Measurements from ENCODE around the gene LRRTM3.

Gene LRRTM3

GRCh38 chr10:66931340-66931948 is 5.6 kb downstream of the LRRTM3 start:
- Histone ChIP-seq H3K9ac (ENCODE audit: low read depth in 1 of 2, low read length in 2 of 2) (no peak overlapping the region), H3K36me3 (ENCODE audit: control insufficient read depth in 1 of 2, insufficient read depth in 2 of 2, low read length in 2 of 2) (no peaks in the 10 kb centered on the region), H3K27ac (ENCODE audit: low read depth, low read length) (no peak overlapping the region), H3K4me3 (ENCODE audit: low read depth in 1 of 2, low read length in 2 of 2) (no peak overlapping the region), H3K27me3 (ENCODE audit: control insufficient read depth in 1 of 2, insufficient read depth in 2 of 2, low read length in 2 of 2) (peaks cover 23 to 31% of the 10 kb centered on the region in 2 donors), H3K4me1 (ENCODE audit: control insufficient read depth in 1 of 2, insufficient read depth in 2 of 2, low read length in 2 of 2) (no peaks in the 10 kb centered on the region), H3K9me3 (ENCODE audit: control insufficient read depth in 1 of 2, low read length in 2 of 2) (no peaks in the 10 kb centered on the region)

GRCh38 chr10:66931949-66932343 is 6.1 kb downstream of the LRRTM3 start:
- Histone ChIP-seq H3K27me3 (ENCODE audit: control insufficient read depth in 1 of 2, insufficient read depth in 2 of 2, low read length in 2 of 2) (peaks cover 20 to 28% of the 10 kb centered on the region in 2 donors), H3K9me3 (ENCODE audit: control insufficient read depth in 1 of 2, low read length in 2 of 2) (no peaks in the 10 kb centered on the region), H3K36me3 (ENCODE audit: control insufficient read depth in 1 of 2, insufficient read depth in 2 of 2, low read length in 2 of 2) (no peaks in the 10 kb centered on the region), H3K9ac (ENCODE audit: low read depth in 1 of 2, low read length in 2 of 2) (no peak overlapping the region), H3K27ac (ENCODE audit: low read depth, low read length) (no peak overlapping the region), H3K4me3 (ENCODE audit: low read depth in 1 of 2, low read length in 2 of 2) (no peak overlapping the region), H3K4me1 (ENCODE audit: control insufficient read depth in 1 of 2, insufficient read depth in 2 of 2, low read length in 2 of 2) (no peaks in the 10 kb centered on the region)

- no peaks in the 10 kb centered on the region for H3K9me3 ChIP-seq (ENCODE audit: control insufficient read depth in 1 of 2, low read length in 2 of 2)
- H3K9ac ChIP-seq (ENCODE audit: low read depth in 1 of 2, low read length in 2 of 2) = no peak overlapping the region
- H3K4me3 ChIP-seq (ENCODE audit: low read depth in 1 of 2, low read length in 2 of 2) = no peak overlapping the region
- H3K4me1 ChIP-seq (ENCODE audit: control insufficient read depth in 1 of 2, insufficient read depth in 2 of 2, low read length in 2 of 2) = no peaks in the 10 kb centered on the region
- H3K36me3 ChIP-seq (ENCODE audit: control insufficient read depth in 1 of 2, insufficient read depth in 2 of 2, low read length in 2 of 2) = no peaks in the 10 kb centered on the region
- no peak overlapping the region for H3K27ac ChIP-seq (ENCODE audit: low read depth, low read length)
- peaks cover 0 to under 1% of the 10 kb centered on the region in 2 donors for H3K27me3 ChIP-seq (ENCODE audit: control insufficient read depth in 1 of 2, insufficient read depth in 2 of 2, low read length in 2 of 2)
These were observed 8.9 kb downstream of the LRRTM3 start for GRCh38 chr10:66934711-66935110.

- Histone ChIP-seq H3K4me1 (ENCODE audit: control insufficient read depth in 1 of 2, insufficient read depth in 2 of 2, low read length in 2 of 2) (no peaks in the 10 kb centered on the region), H3K9ac (ENCODE audit: low read depth in 1 of 2, low read length in 2 of 2) (no peak overlapping the region), H3K9me3 (ENCODE audit: control insufficient read depth in 1 of 2, low read length in 2 of 2) (no peaks in the 10 kb centered on the region), H3K36me3 (ENCODE audit: control insufficient read depth in 1 of 2, insufficient read depth in 2 of 2, low read length in 2 of 2) (no peaks in the 10 kb centered on the region), H3K4me3 (ENCODE audit: low read depth in 1 of 2, low read length in 2 of 2) (no peak overlapping the region), H3K27ac (ENCODE audit: low read depth, low read length) (no peak overlapping the region), H3K27me3 (ENCODE audit: control insufficient read depth in 1 of 2, insufficient read depth in 2 of 2, low read length in 2 of 2) (no peaks in the 10 kb centered on the region)
These were observed 15.1 kb downstream of the LRRTM3 start for GRCh38 chr10:66940965-66941364.

GRCh38 chr10:66941491-66941890 is 15.7 kb downstream of the LRRTM3 start:
- Histone ChIP-seq H3K27ac (ENCODE audit: low read depth, low read length) (no peak overlapping the region), H3K9ac (ENCODE audit: low read depth in 1 of 2, low read length in 2 of 2) (no peak overlapping the region), H3K36me3 (ENCODE audit: control insufficient read depth in 1 of 2, insufficient read depth in 2 of 2, low read length in 2 of 2) (no peaks in the 10 kb centered on the region), H3K27me3 (ENCODE audit: control insufficient read depth in 1 of 2, insufficient read depth in 2 of 2, low read length in 2 of 2) (no peaks in the 10 kb centered on the region), H3K4me3 (ENCODE audit: low read depth in 1 of 2, low read length in 2 of 2) (no peak overlapping the region), H3K9me3 (ENCODE audit: control insufficient read depth in 1 of 2, low read length in 2 of 2) (no peaks in the 10 kb centered on the region), H3K4me1 (ENCODE audit: control insufficient read depth in 1 of 2, insufficient read depth in 2 of 2, low read length in 2 of 2) (no peaks in the 10 kb centered on the region)

- H3K4me3 ChIP-seq (ENCODE audit: low read depth in 1 of 2, low read length in 2 of 2) = no peak overlapping the region
- no peaks in the 10 kb centered on the region for H3K36me3 ChIP-seq (ENCODE audit: control insufficient read depth in 1 of 2, insufficient read depth in 2 of 2, low read length in 2 of 2)
- H3K27ac ChIP-seq (ENCODE audit: low read depth, low read length) = no peak overlapping the region
- no peaks in the 10 kb centered on the region for H3K9me3 ChIP-seq (ENCODE audit: control insufficient read depth in 1 of 2, low read length in 2 of 2)
- H3K4me1 ChIP-seq (ENCODE audit: control insufficient read depth in 1 of 2, insufficient read depth in 2 of 2, low read length in 2 of 2) = no peaks in the 10 kb centered on the region
- no peaks in the 10 kb centered on the region for H3K27me3 ChIP-seq (ENCODE audit: control insufficient read depth in 1 of 2, insufficient read depth in 2 of 2, low read length in 2 of 2)
- no peak overlapping the region for H3K9ac ChIP-seq (ENCODE audit: low read depth in 1 of 2, low read length in 2 of 2)
These were observed 16.6 kb downstream of the LRRTM3 start for GRCh38 chr10:66942407-66942806.

- no peaks in the 10 kb centered on the region for H3K4me1 ChIP-seq (ENCODE audit: control insufficient read depth in 1 of 2, insufficient read depth in 2 of 2, low read length in 2 of 2)
- H3K9ac ChIP-seq (ENCODE audit: low read depth in 1 of 2, low read length in 2 of 2) = no peak overlapping the region
- no peak overlapping the region for H3K27ac ChIP-seq (ENCODE audit: low read depth, low read length)
- H3K27me3 ChIP-seq (ENCODE audit: control insufficient read depth in 1 of 2, insufficient read depth in 2 of 2, low read length in 2 of 2) = no peaks in the 10 kb centered on the region
- no peaks in the 10 kb centered on the region for H3K36me3 ChIP-seq (ENCODE audit: control insufficient read depth in 1 of 2, insufficient read depth in 2 of 2, low read length in 2 of 2)
- no peak overlapping the region for H3K4me3 ChIP-seq (ENCODE audit: low read depth in 1 of 2, low read length in 2 of 2)
- H3K9me3 ChIP-seq (ENCODE audit: control insufficient read depth in 1 of 2, low read length in 2 of 2) = no peaks in the 10 kb centered on the region
These were observed 17.8 kb downstream of the LRRTM3 start for GRCh38 chr10:66943590-66943989.

- H3K9ac ChIP-seq (ENCODE audit: low read depth in 1 of 2, low read length in 2 of 2) = no peak overlapping the region
- H3K27me3 ChIP-seq (ENCODE audit: control insufficient read depth in 1 of 2, insufficient read depth in 2 of 2, low read length in 2 of 2) = no peaks in the 10 kb centered on the region
- H3K9me3 ChIP-seq (ENCODE audit: control insufficient read depth in 1 of 2, low read length in 2 of 2) = no peaks in the 10 kb centered on the region
- H3K27ac ChIP-seq (ENCODE audit: low read depth, low read length) = no peak overlapping the region
- H3K36me3 ChIP-seq (ENCODE audit: control insufficient read depth in 1 of 2, insufficient read depth in 2 of 2, low read length in 2 of 2) = no peaks in the 10 kb centered on the region
- no peaks in the 10 kb centered on the region for H3K4me1 ChIP-seq (ENCODE audit: control insufficient read depth in 1 of 2, insufficient read depth in 2 of 2, low read length in 2 of 2)
- no peak overlapping the region for H3K4me3 ChIP-seq (ENCODE audit: low read depth in 1 of 2, low read length in 2 of 2)
These were observed 26.1 kb downstream of the LRRTM3 start for GRCh38 chr10:66951896-66952295.

GRCh38 chr10:66958466-66958865 is 32.6 kb downstream of the LRRTM3 start:
- H3K9me3 ChIP-seq (ENCODE audit: control insufficient read depth in 1 of 2, low read length in 2 of 2) = no peaks in the 10 kb centered on the region
- no peaks in the 10 kb centered on the region for H3K4me1 ChIP-seq (ENCODE audit: control insufficient read depth in 1 of 2, insufficient read depth in 2 of 2, low read length in 2 of 2)
- no peak overlapping the region for H3K9ac ChIP-seq (ENCODE audit: low read depth in 1 of 2, low read length in 2 of 2)
- H3K4me3 ChIP-seq (ENCODE audit: low read depth in 1 of 2, low read length in 2 of 2) = no peak overlapping the region
- no peaks in the 10 kb centered on the region for H3K27me3 ChIP-seq (ENCODE audit: control insufficient read depth in 1 of 2, insufficient read depth in 2 of 2, low read length in 2 of 2)
- no peaks in the 10 kb centered on the region for H3K36me3 ChIP-seq (ENCODE audit: control insufficient read depth in 1 of 2, insufficient read depth in 2 of 2, low read length in 2 of 2)
- H3K27ac ChIP-seq (ENCODE audit: low read depth, low read length) = no peak overlapping the region

- Histone ChIP-seq H3K9me3 (ENCODE audit: control insufficient read depth in 1 of 2, low read length in 2 of 2) (no peaks in the 10 kb centered on the region), H3K36me3 (ENCODE audit: control insufficient read depth in 1 of 2, insufficient read depth in 2 of 2, low read length in 2 of 2) (no peaks in the 10 kb centered on the region), H3K4me3 (ENCODE audit: low read depth in 1 of 2, low read length in 2 of 2) (no peak overlapping the region), H3K27ac (ENCODE audit: low read depth, low read length) (no peak overlapping the region), H3K27me3 (ENCODE audit: control insufficient read depth in 1 of 2, insufficient read depth in 2 of 2, low read length in 2 of 2) (no peaks in the 10 kb centered on the region), H3K9ac (ENCODE audit: low read depth in 1 of 2, low read length in 2 of 2) (no peak overlapping the region), H3K4me1 (ENCODE audit: control insufficient read depth in 1 of 2, insufficient read depth in 2 of 2, low read length in 2 of 2) (no peaks in the 10 kb centered on the region)
These were observed 39.1 kb downstream of the LRRTM3 start for GRCh38 chr10:66964946-66965345.

Data from duodenal mucosa (tissue), 2 donors.